ENCODE results near the gene EXOSC5.
"Not testable (repeated sequence)": the region's sequence is repeated elsewhere in the genome, so short reads cannot be mapped to it uniquely, and the experiment has no call there.

The EXOSC5 gene

GRCh38 chr19:41397086-41398049 lies at the start of gene EXOSC5, which contains the start of gene BCKDHA:
EXOSC5 (minus strand) TSS chr19:41397359; CDS start chr19:41397328, 31 bp downstream.
BCKDHA (plus strand) TSS chr19:41397818; CDS start chr19:41397828, 10 bp downstream.
- peak; percentile 81 for DNase-seq

GRCh38 chr19:41445575-41445974 lies 48.4 kb upstream of the EXOSC5 start:
- DNase-seq: no peak

- no peak for DNase-seq
Observed at GRCh38 chr19:41443813-41444455, 46.8 kb upstream of the EXOSC5 start.

- DNase-seq: no peak
Observed at GRCh38 chr19:41442473-41443355, 45.6 kb upstream of the EXOSC5 start, which contains the start of gene ERICH4. ERICH4 (plus strand) TSS chr19:41443156; CDS start chr19:41443170, 14 bp downstream.

GRCh38 chr19:41441321-41441945 lies 44.3 kb upstream of the EXOSC5 start:
- DNase-seq: no peak

GRCh38 chr19:41439441-41440222 lies 42.5 kb upstream of the EXOSC5 start, which contains the start of gene DMAC2:
DMAC2 (minus strand) TSS chr19:41439912; CDS start chr19:41439899, 13 bp downstream.
- peak; percentile 77 for DNase-seq

GRCh38 chr19:41437944-41438574 lies 40.9 kb upstream of the EXOSC5 start:
- no peak for DNase-seq

- DNase-seq: no peak
Observed at GRCh38 chr19:41436674-41436951, 39.5 kb upstream of the EXOSC5 start.

GRCh38 chr19:41435936-41436673 lies 38.9 kb upstream of the EXOSC5 start:
- DNase-seq: no peak

- DNase-seq: not testable (repeated sequence)
Observed at GRCh38 chr19:41435376-41435775, 38.2 kb upstream of the EXOSC5 start.

- DNase-seq: no peak
Observed at GRCh38 chr19:41434450-41434849, 37.3 kb upstream of the EXOSC5 start.

GRCh38 chr19:41433171-41433570 lies 36.0 kb upstream of the EXOSC5 start:
- no peak for DNase-seq

- peak; percentile 50 for DNase-seq
Observed at GRCh38 chr19:41431426-41432386, 34.5 kb upstream of the EXOSC5 start.

GRCh38 chr19:41430922-41431321 lies 33.8 kb upstream of the EXOSC5 start:
- DNase-seq: no peak

- no peak for DNase-seq
Observed at GRCh38 chr19:41428481-41428859, 31.3 kb upstream of the EXOSC5 start.

- no peak for DNase-seq
Observed at GRCh38 chr19:41427647-41428480, 30.7 kb upstream of the EXOSC5 start.

- no peak for DNase-seq
Observed at GRCh38 chr19:41426952-41427646, 29.9 kb upstream of the EXOSC5 start, which contains the start of gene B3GNT8. B3GNT8 (minus strand) TSS chr19:41427374; CDS start chr19:41426778, 596 bp downstream.
